Measurements from ENCODE around the gene ZMYM4.

Gene ZMYM4

GRCh38 chr1:35406103-35406502, 137.6 kb downstream of the ZMYM4 start:
- DNase-seq (ENCODE audit: low read depth): no peak

GRCh38 chr1:35407743-35408142, 139.2 kb downstream of the ZMYM4 start:
- no peak for DNase-seq (ENCODE audit: low read depth)

DNA sequence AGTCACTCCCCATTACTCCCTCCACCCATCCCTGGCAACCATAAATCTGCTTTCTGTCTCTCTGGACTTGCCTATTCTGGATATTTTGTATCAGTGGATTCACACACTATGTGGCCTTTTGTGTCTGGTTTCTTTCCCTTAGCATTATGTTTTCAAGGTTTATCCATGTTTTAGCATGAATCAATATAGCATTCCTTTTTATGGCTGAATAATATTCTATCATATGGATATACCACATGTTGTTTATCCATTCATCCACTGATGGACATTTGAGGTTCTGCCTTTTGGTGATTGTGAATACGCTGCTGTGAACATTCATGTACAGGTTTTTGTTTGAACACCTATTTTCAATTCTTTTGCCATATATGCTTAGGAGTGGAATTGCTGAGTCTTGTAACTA, 140.4 kb downstream of the ZMYM4 start:
- no peak for DNase-seq (ENCODE audit: low read depth)

DNA sequence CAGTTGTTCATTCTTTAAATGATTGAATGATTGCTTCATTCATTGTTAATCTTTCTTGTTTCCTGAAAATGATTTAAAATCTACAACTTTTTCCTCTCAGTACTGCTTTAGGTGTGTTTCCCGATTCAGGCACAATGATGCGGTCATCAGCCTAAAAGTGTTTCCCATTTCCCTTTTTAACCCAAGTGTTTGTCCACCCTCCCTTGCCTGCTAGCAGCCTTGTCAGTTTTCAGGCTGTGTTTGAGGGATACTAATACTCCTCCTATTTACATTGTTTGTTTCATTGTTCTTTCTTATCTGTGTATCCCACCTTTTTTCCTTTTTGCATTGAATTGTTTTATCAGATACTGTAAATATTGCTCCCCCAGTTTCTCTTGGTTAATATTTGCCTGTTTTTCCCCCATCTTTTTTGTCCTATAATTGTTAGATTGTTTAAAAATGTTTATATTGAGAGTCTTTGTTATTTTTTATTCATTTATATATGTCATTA, 157.6 kb downstream of the ZMYM4 start:
- no peak for DNase-seq (ENCODE audit: low read depth)

DNA sequence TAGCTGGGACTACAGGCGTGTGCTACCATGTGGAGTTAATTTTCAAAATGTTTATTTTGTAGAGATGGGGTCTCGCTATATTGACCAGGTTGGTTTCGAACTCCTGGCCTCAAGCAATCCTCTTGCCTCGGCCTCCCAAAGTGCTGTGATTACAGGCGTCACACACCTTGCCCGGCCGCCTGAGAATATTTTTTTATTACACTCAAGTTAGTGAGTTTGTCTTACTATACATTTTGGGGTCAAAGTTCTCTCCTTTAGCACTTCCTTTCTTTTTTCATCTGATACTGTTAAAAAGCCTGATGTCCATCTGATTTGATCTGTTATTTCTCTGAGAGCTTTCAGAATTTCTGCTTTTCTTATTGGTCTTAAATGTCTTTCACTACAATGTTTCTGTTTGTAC, 159.9 kb downstream of the ZMYM4 start:
- no peak for DNase-seq (ENCODE audit: low read depth)

DNA sequence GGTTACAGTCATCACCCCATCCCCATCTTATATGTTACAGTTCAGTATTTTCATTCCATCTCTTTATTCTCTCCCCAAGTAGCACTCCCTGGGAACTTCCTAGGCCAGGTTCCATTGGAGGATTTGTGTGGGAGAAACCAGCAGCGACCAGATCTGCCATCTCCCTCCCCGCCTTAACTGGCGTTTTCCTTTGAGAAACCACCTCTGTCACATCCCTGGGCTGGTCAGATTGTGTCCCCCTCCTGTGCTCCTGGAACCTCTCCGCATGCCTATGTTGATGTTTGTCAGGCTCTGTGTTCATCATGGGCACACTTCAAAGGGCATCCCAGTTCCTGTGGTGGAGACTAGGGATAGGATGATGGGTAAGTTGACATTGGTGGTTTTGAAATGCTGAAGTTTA, 162.3 kb downstream of the ZMYM4 start:
- DNase-seq (ENCODE audit: low read depth): no peak

DNA sequence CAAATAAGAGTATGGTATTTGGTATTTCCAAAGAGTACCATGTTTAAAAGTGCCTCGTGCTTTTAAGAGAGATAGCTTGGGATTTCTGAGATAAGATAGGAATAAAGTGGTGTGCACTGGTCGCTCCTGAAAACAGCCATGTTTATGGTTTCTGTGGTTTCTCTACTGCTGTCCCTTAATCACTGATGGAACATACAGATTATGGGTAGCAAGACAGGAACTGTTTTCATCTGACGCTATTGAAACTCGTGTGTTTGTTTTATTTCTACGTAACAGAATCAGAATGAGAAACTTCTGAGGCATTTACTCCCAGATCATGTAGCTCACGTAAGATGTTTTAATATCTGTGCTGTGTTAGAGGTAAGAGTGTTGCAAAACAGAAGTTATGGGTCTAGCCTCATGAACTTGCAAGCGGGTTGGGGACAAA, 162.7 kb downstream of the ZMYM4 start:
- DNase-seq (ENCODE audit: low read depth): no peak

DNA sequence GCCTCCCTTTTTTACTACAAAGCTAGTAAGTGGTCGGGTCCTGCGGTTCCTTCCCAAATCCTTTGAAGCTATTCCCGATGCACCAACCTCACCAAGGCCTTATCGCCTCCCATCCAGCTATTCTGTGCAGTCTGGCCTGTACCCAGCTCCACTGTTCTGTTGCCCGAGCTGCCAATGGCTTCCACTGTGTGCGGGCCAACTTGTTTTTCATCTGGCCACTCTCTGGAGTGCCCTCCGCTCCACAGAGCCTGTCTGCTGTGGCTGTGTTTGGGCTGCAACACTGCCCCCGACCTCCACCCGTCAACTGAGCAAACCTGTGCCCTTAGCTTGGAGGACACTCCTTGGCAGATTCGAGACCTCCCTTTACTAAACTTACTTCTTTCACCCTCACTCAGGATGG, 163.7 kb downstream of the ZMYM4 start:
- no peak for DNase-seq (ENCODE audit: low read depth)

DNA sequence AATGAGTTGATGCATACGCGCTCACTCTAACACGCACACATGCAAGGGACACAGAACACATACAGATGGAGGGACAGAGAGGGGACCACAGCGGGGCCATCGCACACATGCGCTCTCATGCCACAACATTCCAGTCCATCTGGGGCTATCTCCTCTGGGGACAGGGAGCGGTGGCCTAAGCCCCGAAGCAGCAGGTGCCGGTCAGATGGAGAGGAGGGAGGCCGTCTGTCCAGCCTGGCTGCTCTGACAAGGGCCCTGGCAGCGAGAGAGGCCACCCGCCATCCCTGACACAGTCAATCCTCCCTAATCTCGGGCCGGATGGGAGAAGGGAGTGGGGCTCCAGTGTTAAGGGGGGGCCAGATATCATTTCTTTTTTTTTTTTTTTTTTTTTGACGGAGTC, 165.2 kb downstream of the ZMYM4 start:
- DNase-seq (ENCODE audit: low read depth): no peak

DNA sequence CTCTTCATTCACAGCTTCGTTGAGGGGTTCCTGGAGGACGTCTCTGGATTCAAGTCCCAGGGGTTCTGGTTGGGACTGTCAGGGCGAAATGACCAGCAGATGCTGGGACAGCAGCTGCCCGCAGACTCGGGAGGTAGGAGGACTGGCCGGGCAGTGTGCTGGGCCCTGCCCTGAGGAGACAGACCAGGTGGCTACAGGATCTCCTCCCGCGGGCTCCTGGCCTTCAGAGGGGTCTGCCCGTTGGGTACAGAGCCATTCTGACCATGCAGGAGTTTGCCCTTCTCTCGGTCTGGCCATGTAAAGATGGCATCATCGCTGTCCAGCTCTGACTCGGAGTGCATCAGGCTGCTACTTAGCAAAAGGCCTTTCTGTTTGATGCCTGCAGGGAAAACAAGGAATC, 166.2 kb downstream of the ZMYM4 start:
- no peak for DNase-seq (ENCODE audit: low read depth)

- DNase-seq (ENCODE audit: low read depth): no peak
Measured at GRCh38 chr1:35436078-35436477, 167.6 kb downstream of the ZMYM4 start.

DNA sequence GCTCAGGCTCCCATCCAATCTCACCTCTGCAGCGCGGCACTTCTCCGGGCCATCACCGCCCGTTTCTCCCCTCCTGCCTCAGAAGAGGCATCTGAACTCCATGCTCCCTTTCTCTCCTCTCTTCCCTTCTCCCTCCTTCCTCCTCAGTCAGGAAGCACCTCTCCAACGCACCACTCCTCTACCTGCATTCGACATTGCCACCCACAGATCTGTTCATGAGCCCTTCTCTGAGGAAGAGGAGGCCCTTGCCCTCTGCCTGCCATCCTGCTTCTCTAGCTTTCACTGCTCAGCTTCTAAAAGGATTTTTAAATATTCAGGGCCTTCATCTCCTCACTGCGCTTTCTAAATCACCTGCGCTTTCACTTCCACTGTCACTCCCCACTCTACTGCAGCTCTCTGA, 168.7 kb downstream of the ZMYM4 start:
- no peak for DNase-seq (ENCODE audit: low read depth)

- DNase-seq (ENCODE audit: low read depth): no peak
Measured at GRCh38 chr1:35439626-35440025, 171.1 kb downstream of the ZMYM4 start.

- DNase-seq (ENCODE audit: low read depth): no peak
Measured at GRCh38 chr1:35441926-35442579, 173.5 kb downstream of the ZMYM4 start.

DNA sequence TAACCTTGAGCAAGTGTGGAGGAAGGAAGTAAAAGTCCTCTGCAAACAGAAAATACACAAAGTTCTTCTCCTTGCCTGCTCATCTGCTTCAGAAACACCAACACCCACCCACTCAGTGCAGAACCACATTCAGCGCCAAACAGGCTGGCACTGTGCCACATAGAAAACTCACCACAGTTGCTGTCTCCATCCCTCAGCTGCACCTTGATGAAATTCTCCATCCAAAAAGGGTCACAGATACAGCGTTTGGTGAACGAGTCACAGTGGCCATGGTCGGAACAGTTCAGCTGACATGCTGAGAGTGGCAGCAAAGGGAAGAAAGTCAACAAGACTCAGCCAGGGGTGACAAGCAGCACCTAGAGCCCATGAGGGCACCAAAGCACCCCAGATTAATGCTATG, 174.2 kb downstream of the ZMYM4 start:
- DNase-seq (ENCODE audit: low read depth): no peak

GRCh38 chr1:35443768-35444518, 175.4 kb downstream of the ZMYM4 start:
- no peak for DNase-seq (ENCODE audit: low read depth)

- no peak for DNase-seq (ENCODE audit: low read depth)
Measured at GRCh38 chr1:35444519-35444774, 175.9 kb downstream of the ZMYM4 start.

DNA sequence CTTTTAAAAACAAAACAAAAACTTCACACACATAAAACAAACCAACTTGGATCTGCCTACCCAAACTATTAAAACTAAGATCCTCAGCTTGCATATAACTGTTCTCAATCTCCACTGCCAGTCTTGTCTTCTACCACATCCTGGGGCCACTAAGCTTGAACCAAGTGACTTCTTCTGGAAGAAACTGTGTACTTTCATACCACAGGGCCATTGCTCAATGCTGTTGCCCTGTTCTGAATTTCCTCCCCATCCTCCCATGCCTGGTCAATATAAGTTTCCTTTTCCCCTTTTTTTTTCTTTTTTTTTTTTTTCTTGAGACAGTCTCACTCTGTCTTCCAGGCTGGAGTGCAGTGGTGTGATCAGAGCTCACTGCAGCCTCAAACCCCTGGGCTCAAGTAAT, 178.8 kb downstream of the ZMYM4 start:
- DNase-seq (ENCODE audit: low read depth): no peak

DNA sequence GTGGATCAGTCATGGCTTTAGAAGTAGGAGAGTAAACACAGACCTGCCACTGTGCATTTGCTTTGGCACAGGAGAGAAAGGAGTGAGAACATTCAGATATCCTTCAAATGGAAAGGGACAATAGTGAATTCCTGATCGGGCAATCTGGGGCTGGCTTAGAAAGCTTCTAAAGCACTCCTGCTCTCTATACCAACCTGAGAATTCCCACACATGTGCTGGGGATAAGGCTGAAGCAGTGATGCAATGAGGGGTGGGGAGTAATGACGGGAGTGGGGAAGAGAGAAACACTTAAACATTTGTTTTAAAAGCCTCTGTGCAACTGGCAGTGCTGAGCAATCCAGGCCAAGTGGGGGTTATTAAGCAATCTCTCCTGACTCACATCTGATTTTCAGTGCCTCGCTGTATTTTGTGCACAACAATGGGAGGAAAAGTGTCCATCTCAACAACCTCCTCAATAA, 179.9 kb downstream of the ZMYM4 start:
- no peak for DNase-seq (ENCODE audit: low read depth)

DNA sequence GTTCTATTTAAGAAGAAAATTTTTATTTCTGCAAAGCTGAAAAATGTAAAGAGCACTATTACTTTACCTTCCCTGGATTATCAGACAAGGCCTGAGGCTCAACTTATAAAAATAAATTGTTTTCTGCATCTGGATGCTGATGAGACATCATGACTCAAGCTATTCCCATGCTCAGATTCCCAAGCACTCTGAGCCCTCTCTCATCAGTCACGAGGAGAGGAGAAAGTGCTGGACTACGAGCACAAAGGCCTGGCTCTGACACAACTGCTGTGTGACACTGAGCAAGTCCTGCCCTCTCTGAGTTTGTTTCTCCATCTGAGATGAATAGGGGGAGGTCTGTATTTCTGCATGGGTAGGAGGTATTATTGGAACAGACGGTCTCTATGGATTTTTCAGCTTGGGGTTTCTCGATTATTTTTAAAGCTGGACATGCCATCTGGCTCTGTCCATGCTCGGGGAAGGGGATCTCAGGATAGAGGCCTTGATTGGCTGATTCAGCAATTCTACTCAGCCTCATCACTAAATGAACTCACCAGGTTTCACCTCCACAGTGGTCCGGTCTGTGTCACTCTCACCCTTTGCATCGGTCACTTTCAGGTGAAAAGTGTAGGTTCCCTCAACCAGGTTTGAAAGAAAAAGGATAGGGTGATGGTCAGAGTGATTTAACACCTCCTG, 181.0 kb downstream of the ZMYM4 start:
- no peak for DNase-seq (ENCODE audit: low read depth)

GRCh38 chr1:35451125-35451528, 182.6 kb downstream of the ZMYM4 start:
- peak; percentile 58 for DNase-seq (ENCODE audit: low read depth)

GRCh38 chr1:35452106-35452774, 183.7 kb downstream of the ZMYM4 start:
- DNase-seq (ENCODE audit: low read depth): no peak

GRCh38 chr1:35453031-35453430, 184.5 kb downstream of the ZMYM4 start:
- DNase-seq (ENCODE audit: low read depth): no peak

All from stimulated activated CD4-positive, alpha-beta T cell treated with anti-CD3 and anti-CD28 coated beads, Interleukin-2, amount 100 ng/mL, for 4 hours (primary cell).